Loucy (cell line): ENCODE measurements around the gene PRXL2B.
"Not testable (repeated sequence)": the region's sequence is repeated elsewhere in the genome, so short reads cannot be mapped to it uniquely, and the experiment has no call there.

Experiments
- H2AFZ ChIP-seq: fragments of 200-600 bp; sonication (generic); 2 replicates; pipeline ENCODE4 v1.6.0; 2016; ENCODE audit warnings: antibody characterized with exemption, mild to moderate bottlenecking, low read length, moderate library complexity
- H3F3A ChIP-seq: fragments of 200-600 bp; 2 replicates; pipeline ENCODE4 v1.6.0; 2016; ENCODE audit warnings: antibody characterized with exemption, low read depth, mild to moderate bottlenecking
- H3K27me3 ChIP-seq: fragments of 200-600 bp; sonication (generic); 2 replicates; pipeline ENCODE4 v1.6.1; 2014; ENCODE audit warnings: low read length, mild to moderate bottlenecking; ENCODE audit not compliant: insufficient read depth, poor library complexity, severe bottlenecking
- H3K36me3 ChIP-seq: fragments of 200-600 bp; sonication (generic); 2 replicates; pipeline ENCODE4 v1.6.1; 2016; ENCODE audit warnings: low read length; ENCODE audit not compliant: insufficient read depth
- H3K4me1 ChIP-seq: fragments of 200-600 bp; sonication (generic); 2 replicates; pipeline ENCODE4 v1.5.1; 2014; ENCODE audit warnings: low read length, mild to moderate bottlenecking; ENCODE audit not compliant: insufficient read depth, poor library complexity, severe bottlenecking
- H3K4me2 ChIP-seq: fragments of 200-600 bp; sonication (generic); 2 replicates; pipeline ENCODE4 v1.6.0; 2014; ENCODE audit warnings: antibody characterized with exemption, low read length, low read depth, mild to moderate bottlenecking; ENCODE audit not compliant: poor library complexity, severe bottlenecking
- H3K4me3 ChIP-seq: fragments of 200-600 bp; sonication (generic); 2 replicates; pipeline ENCODE4 v1.5.1; 2014; ENCODE audit warnings: low read length, mild to moderate bottlenecking, mixed read lengths; ENCODE audit not compliant: poor library complexity, severe bottlenecking
- H3K79me2 ChIP-seq: fragments of 200-600 bp; sonication (generic); 2 replicates; pipeline ENCODE4 v1.6.1; 2014; ENCODE audit warnings: low read length; ENCODE audit not compliant: insufficient read depth
- H3K9ac ChIP-seq: fragments of 200-600 bp; sonication (generic); 2 replicates; pipeline ENCODE4 v1.6.0; 2014; ENCODE audit warnings: mild to moderate bottlenecking, low read depth, low read length, moderate library complexity; ENCODE audit not compliant: poor library complexity, severe bottlenecking
- H3K9me2 ChIP-seq: fragments of 200-600 bp; sonication (generic); replicated peaks from 2 replicates; pipeline ENCODE4 v1.6.1; 2016; ENCODE audit warnings: low read depth, low read length, mixed read lengths
- H3K9me3 ChIP-seq: fragments of 200-600 bp; sonication (generic); 2 replicates; pipeline ENCODE4 v1.6.1; 2014; ENCODE audit warnings: mild to moderate bottlenecking, antibody characterized with exemption, low read length, low read depth; ENCODE audit not compliant: insufficient read depth
- H4K20me1 ChIP-seq: fragments of 200-600 bp; sonication (generic); 2 replicates; pipeline ENCODE4 v1.6.0; 2014; ENCODE audit warnings: antibody characterized with exemption, low read length, mild to moderate bottlenecking; ENCODE audit not compliant: insufficient read depth, poor library complexity, severe bottlenecking
- CTCF ChIP-seq: fragments of 200-600 bp; sonication (generic); conservative IDR thresholded peaks from 2 replicates; pipeline ENCODE4 v1.5.1; 2014; ENCODE audit warnings: mild to moderate bottlenecking, antibody characterized with exemption, low read length
- EZH2phosphoT487 ChIP-seq: fragments of 200-600 bp; IDR thresholded peaks from 2 replicates; pipeline ENCODE4 v1.6.1; 2018; ENCODE audit warnings: antibody characterized with exemption, mild to moderate bottlenecking, moderate library complexity, borderline replicate concordance

Gene PRXL2B

GRCh38 chr1:2566101-2567045, 20.2 kb upstream of the PRXL2B start:
- H3K9ac ChIP-seq = no peak overlapping the region
- H2AFZ ChIP-seq = no peak overlapping the region
- H3F3A ChIP-seq = no peaks in the 10 kb centered on the region
- H3K9me3 ChIP-seq = no peaks in the 10 kb centered on the region
- no peak for TF ChIP-seq CTCF
- TF ChIP-seq EZH2phosphoT487 = no peak
- no peaks in the 10 kb centered on the region for H3K79me2 ChIP-seq
- H3K9me2 ChIP-seq = no peaks in the 10 kb centered on the region
- H3K4me2 ChIP-seq = no peak overlapping the region
- no peaks in the 10 kb centered on the region for H3K36me3 ChIP-seq
- H3K4me3 ChIP-seq = no peak overlapping the region
- H4K20me1 ChIP-seq = no peaks in the 10 kb centered on the region
- no peaks in the 10 kb centered on the region for H3K4me1 ChIP-seq
- no peaks in the 10 kb centered on the region for H3K27me3 ChIP-seq

- H3K9me3 ChIP-seq = no peaks in the 10 kb centered on the region
- no peak overlapping the region for H3K4me3 ChIP-seq
- H3F3A ChIP-seq = no peaks in the 10 kb centered on the region
- H4K20me1 ChIP-seq = no peaks in the 10 kb centered on the region
- no peaks in the 10 kb centered on the region for H3K79me2 ChIP-seq
- no peaks in the 10 kb centered on the region for H3K4me1 ChIP-seq
- no peak overlapping the region for H2AFZ ChIP-seq
- no peak overlapping the region for H3K9ac ChIP-seq
- no peaks in the 10 kb centered on the region for H3K27me3 ChIP-seq
- no peak for TF ChIP-seq CTCF
- TF ChIP-seq EZH2phosphoT487 = no peak
- H3K4me2 ChIP-seq = no peak overlapping the region
- no peaks in the 10 kb centered on the region for H3K36me3 ChIP-seq
- no peaks in the 10 kb centered on the region for H3K9me2 ChIP-seq
Observed at GRCh38 chr1:2567083-2567679, 19.4 kb upstream of the PRXL2B start.

- not testable (repeated sequence) for H3K4me3 ChIP-seq, H3K9ac ChIP-seq, H3K9me2 ChIP-seq, H3F3A ChIP-seq, H3K79me2 ChIP-seq, H3K9me3 ChIP-seq, H3K4me2 ChIP-seq, H3K4me1 ChIP-seq, H2AFZ ChIP-seq, H3K36me3 ChIP-seq, H3K27me3 ChIP-seq, H4K20me1 ChIP-seq
Observed at GRCh38 chr1:2568187-2568816, 18.3 kb upstream of the PRXL2B start.
